Measurements from ENCODE around the gene SLC39A13. TPM values are rescaled to one million over a fixed set of nuclear protein-coding genes. Genes with fewer than 3 reads are reported as not detected.

The SLC39A13 gene
- total and polyA plus RNA-seq, 8 donors: 14.6 to 55.6 (median 22.4) TPM

DNA sequence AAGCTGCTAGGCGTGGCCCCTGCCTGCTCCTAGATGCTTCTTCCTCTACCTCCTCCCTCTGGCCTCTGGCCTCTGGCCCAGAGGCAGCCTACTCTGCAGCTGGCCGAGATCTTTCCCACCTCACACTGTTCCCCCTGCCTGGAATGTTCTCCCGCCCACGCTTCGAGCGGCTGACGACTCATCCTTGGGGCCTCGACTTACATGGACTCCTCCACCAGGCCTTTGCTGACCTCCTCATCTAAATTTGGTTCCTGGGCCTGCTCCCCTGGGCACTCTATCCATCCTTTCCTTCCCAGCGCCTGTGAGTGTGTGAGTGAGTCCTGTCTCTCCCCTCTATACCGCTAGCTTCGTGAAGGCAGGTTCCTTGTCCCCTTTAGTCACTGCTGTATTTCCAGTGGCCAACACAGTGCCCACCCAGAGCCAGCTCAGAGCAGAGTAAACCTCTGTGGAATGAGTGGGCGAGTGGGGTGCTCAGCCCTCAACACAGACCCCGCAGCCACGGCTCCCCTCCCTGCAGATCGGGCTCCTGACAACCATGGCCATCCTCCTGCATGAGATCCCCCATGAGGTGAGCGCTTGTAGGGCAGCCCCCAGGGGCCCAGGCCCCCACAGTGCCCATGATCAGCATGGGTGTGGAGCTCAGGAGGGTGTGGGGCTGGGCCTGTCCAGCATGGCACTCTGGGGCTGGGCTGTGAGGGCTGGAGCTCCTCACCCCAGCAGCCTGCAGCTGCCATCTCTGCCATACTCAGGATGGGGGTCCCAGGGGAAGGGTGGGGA lies 5.7 kb downstream of the SLC39A13 start:
- H3K9me3 ChIP-seq: no peaks in the 10 kb centered on the region
- FAIRE-seq: no peak
- WGBS, 2 donors: 81 to 83% methylated on average over 16 of the region's 16 CpGs
- peaks cover 5 to 14% (median 6%) of the 10 kb centered on the region in 3 donors for H3K4me1 ChIP-seq
- no peak for TF ChIP-seq CTCF (IDR thresholded peaks at IDR 0.05)
- no peak overlapping the region for H3K27ac ChIP-seq
- H3K4me3 ChIP-seq: no peak overlapping the region
- no peaks in the 10 kb centered on the region for H3K27me3 ChIP-seq
- no peak for ATAC-seq
- peaks cover 0 to 24% (median 7%) of the 10 kb centered on the region in 3 donors for H3K36me3 ChIP-seq
- DNase-seq: peak in 2 of 6 donors; percentile 36 to 58
- intact Hi-C loops (cut with DNase I): no loop called here

- ATAC-seq: no peak
- intact Hi-C loops (cut with DNase I): no loop called here
- no peaks in the 10 kb centered on the region for H3K9me3 ChIP-seq
- no peak overlapping the region for H3K27ac ChIP-seq
- peak in 1 of 6 donors; percentile 82 for DNase-seq
- no peaks in the 10 kb centered on the region for H3K27me3 ChIP-seq
- no peak for TF ChIP-seq CTCF (IDR thresholded peaks at IDR 0.05)
- FAIRE-seq: no peak
- H3K4me3 ChIP-seq: no peak overlapping the region
- H3K36me3 ChIP-seq: peaks cover 0 to 26% (median 7%) of the 10 kb centered on the region in 3 donors
- 88 to 92% methylated on average over 18 to 19 of the region's 19 CpGs for WGBS, 2 donors
- peaks cover 0 to 10% (median 3%) of the 10 kb centered on the region in 3 donors for H3K4me1 ChIP-seq
Observed at GRCh38 chr11:47414685-47415070, 6.3 kb downstream of the SLC39A13 start.

DNA sequence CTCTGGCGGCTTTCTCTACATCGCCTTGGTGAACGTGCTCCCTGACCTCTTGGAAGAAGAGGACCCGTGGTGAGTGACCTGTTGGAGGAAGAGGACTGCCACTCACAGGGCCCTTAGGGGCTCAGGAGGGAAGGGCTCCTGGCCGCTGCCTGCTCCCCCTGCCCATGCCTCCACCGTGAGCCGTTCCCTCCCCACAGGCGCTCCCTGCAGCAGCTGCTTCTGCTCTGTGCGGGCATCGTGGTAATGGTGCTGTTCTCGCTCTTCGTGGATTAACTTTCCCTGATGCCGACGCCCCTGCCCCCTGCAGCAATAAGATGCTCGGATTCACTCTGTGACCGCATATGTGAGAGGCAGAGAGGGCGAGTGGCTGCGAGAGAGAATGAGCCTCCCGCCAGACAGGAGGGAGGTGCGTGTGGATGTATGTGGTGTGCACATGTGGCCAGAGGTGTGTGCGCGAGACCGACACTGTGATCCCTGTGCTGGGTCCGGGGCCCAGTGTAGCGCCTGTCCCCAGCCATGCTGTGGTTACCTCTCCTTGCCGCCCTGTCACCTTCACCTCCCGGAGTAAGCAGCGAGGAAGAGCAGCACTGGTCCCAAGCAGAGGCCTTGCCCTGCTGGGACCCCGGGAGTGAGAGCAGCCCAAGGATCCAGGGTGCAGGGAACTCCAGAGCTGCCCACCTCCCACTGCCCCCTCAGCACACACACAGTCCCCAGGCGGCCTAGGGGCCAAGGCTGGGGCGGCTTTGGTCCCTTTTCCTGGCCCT lies 6.9 kb downstream of the SLC39A13 start:
- Histone ChIP-seq H3K36me3 (peaks cover 0 to 32% (median 8%) of the 10 kb centered on the region in 3 donors), H3K9me3 (no peaks in the 10 kb centered on the region), H3K4me3 (no peak overlapping the region), H3K27me3 (no peaks in the 10 kb centered on the region), H3K27ac (peak overlapping the region; percentile 59 to 67 (median 64)), H3K4me1 (peaks cover 0 to 8% (median 0%) of the 10 kb centered on the region in 3 donors)
- 89 to 90% methylated on average over 31 of the region's 31 CpGs for whole genome bisulfite sequencing, 2 donors
- no peak for DNase-seq
- ATAC-seq: no peak
- TF ChIP-seq CTCF (IDR thresholded peaks at IDR 0.05): no peak
- intact Hi-C loops (cut with DNase I): no loop called here
- no peak for FAIRE-seq

DNA sequence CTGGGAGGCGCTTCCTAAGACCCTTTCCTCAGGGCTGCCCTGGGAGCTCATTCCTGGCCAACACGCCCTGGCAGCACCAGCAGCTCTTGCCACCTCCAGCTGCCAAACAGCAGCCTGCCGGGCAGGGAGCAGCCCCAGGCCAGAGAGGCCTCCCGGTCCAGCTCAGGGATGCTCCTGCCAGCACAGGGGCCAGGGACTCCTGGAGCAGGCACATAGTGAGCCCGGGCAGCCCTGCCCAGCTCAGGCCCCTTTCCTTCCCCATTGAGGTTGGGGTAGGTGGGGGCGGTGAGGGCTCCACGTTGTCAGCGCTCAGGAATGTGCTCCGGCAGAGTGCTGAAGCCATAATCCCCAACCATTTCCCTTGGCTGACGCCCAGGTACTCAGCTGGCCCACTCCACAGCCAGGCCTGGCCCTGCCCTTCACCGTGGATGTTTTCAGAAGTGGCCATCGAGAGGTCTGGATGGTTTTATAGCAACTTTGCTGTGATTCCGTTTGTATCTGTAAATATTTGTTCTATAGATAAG lies 7.6 kb downstream of the SLC39A13 start:
- intact Hi-C loops (cut with DNase I): no loop called here
- FAIRE-seq (no peak), DNase-seq (peak in 4 of 6 donors; percentile 64 to 83 (median 74)), ATAC-seq (peak; percentile 63 to 79 (median 73))
- no peaks in the 10 kb centered on the region for H3K27me3 ChIP-seq
- no peak overlapping the region for H3K4me3 ChIP-seq
- H3K36me3 ChIP-seq: peaks cover 0 to 40% (median 16%) of the 10 kb centered on the region in 3 donors
- peaks cover 0 to 8% (median 0%) of the 10 kb centered on the region in 3 donors for H3K4me1 ChIP-seq
- peak overlapping the region; percentile 59 to 67 (median 64) for H3K27ac ChIP-seq
- H3K9me3 ChIP-seq: no peaks in the 10 kb centered on the region
- TF ChIP-seq CTCF (IDR thresholded peaks at IDR 0.05): no peak
- WGBS, 2 donors: 27 to 32% methylated on average over 13 of the region's 13 CpGs

Measured in pancreas (tissue), 10 donors.